Measurements from ENCODE around the gene VWA2. TPM values are rescaled to one million over a fixed set of nuclear protein-coding genes. Genes with fewer than 3 reads are reported as not detected.

The VWA2 gene
- total and polyA plus RNA-seq, 2 donors (not counting 1 experiment from before 2014, with no cell fraction given), result not detected

- Histone ChIP-seq H3K4me2 (replicated peaks; ENCODE audit: low read depth, low read length, poor library complexity, severe bottlenecking) (no peak overlapping the region), H3K36me3 (replicated peaks in 1 of 2; ENCODE audit: control extremely low read depth in 1 of 2, control insufficient read depth in 1 of 2, extremely low read depth in 1 of 2, insufficient read depth in 2 of 2, low read length in 1 of 2) (no peaks in the 10 kb centered on the region), H3K4me1 (ENCODE audit: control insufficient read depth in 2 of 2, insufficient read depth in 2 of 2, low read length in 2 of 2) (no peaks in the 10 kb centered on the region), H3K79me2 (ENCODE audit: control insufficient read depth, insufficient read depth, low read length) (no peaks in the 10 kb centered on the region), H3K9me3 (ENCODE audit: control extremely low read depth in 1 of 3, control insufficient read depth in 2 of 3, insufficient read depth in 1 of 3, low read length in 2 of 3) (no peaks in the 10 kb centered on the region), H3K27me3 (replicated peaks in 1 of 4; ENCODE audit: control extremely low read depth in 1 of 4, control insufficient read depth in 3 of 4, insufficient read depth in 4 of 4, low read length in 3 of 4) (no peaks in the 10 kb centered on the region), H3K9ac (ENCODE audit: low read length) (no peak overlapping the region), H4K20me1 (ENCODE audit: control insufficient read depth, insufficient read depth, low read length, poor library complexity, severe bottlenecking) (no peaks in the 10 kb centered on the region), H2AFZ (ENCODE audit: insufficient read depth, low read depth, low read length, poor library complexity, severe bottlenecking) (no peak overlapping the region), H3K27ac (ENCODE audit: low read length in 2 of 2) (no peak overlapping the region), H3K4me3 (ENCODE audit: control extremely low read depth in 1 of 5, extremely low read depth in 1 of 5, insufficient read depth in 1 of 5, low read depth in 2 of 5, low read length in 4 of 5) (no peak overlapping the region)
- POLR2A ChIA-PET, result no interaction called here
- ATAC-seq (ENCODE audit: low read depth) (no peak), DNase-seq (no peak)
- H3K4me3 Mint-ChIP-seq, result no peak overlapping the region
- no CpG with 5 or more reads among the region's 2 CpGs for WGBS (ENCODE audit: insufficient coverage)
- no peaks in the 10 kb centered on the region for H3K27me3 Mint-ChIP-seq
- TF ChIP-seq EZH2 (IDR thresholded peaks at IDR 0.05; ENCODE audit: borderline replicate concordance, insufficient read depth, low read depth, low read length, poor library complexity, severe bottlenecking) (no peak), CTCF (IDR thresholded peaks at IDR 0.05) (no peak)
- no peaks in the 10 kb centered on the region for H3K4me1 Mint-ChIP-seq
- intact Hi-C loops (cut with micrococcal nuclease), result no loop called here
- no peak overlapping the region for H3K27ac Mint-ChIP-seq
- CTCF ChIA-PET, result no interaction called here
- peaks cover 2% of the 10 kb centered on the region for H3K9me3 Mint-ChIP-seq (ENCODE audit: insufficient read depth)
These were observed 26.9 kb upstream of the VWA2 start for GRCh38 chr10:114212153-114212552.

GRCh38 chr10:114215033-114215432 lies 24.0 kb upstream of the VWA2 start:
- POLR2A ChIA-PET, result no interaction called here
- Histone ChIP-seq H3K79me2 (ENCODE audit: control insufficient read depth, insufficient read depth, low read length) (no peaks in the 10 kb centered on the region), H3K4me2 (replicated peaks; ENCODE audit: low read depth, low read length, poor library complexity, severe bottlenecking) (no peak overlapping the region), H3K4me3 (ENCODE audit: control extremely low read depth in 1 of 5, extremely low read depth in 1 of 5, insufficient read depth in 1 of 5, low read depth in 2 of 5, low read length in 4 of 5) (no peak overlapping the region), H2AFZ (ENCODE audit: insufficient read depth, low read depth, low read length, poor library complexity, severe bottlenecking) (no peak overlapping the region), H3K9ac (ENCODE audit: low read length) (no peak overlapping the region), H3K4me1 (ENCODE audit: control insufficient read depth in 2 of 2, insufficient read depth in 2 of 2, low read length in 2 of 2) (no peaks in the 10 kb centered on the region), H4K20me1 (ENCODE audit: control insufficient read depth, insufficient read depth, low read length, poor library complexity, severe bottlenecking) (no peaks in the 10 kb centered on the region), H3K36me3 (replicated peaks in 1 of 2; ENCODE audit: control extremely low read depth in 1 of 2, control insufficient read depth in 1 of 2, extremely low read depth in 1 of 2, insufficient read depth in 2 of 2, low read length in 1 of 2) (no peaks in the 10 kb centered on the region), H3K9me3 (ENCODE audit: control extremely low read depth in 1 of 3, control insufficient read depth in 2 of 3, insufficient read depth in 1 of 3, low read length in 2 of 3) (no peaks in the 10 kb centered on the region), H3K27me3 (replicated peaks in 1 of 4; ENCODE audit: control extremely low read depth in 1 of 4, control insufficient read depth in 3 of 4, insufficient read depth in 4 of 4, low read length in 3 of 4) (no peaks in the 10 kb centered on the region), H3K27ac (ENCODE audit: low read length in 2 of 2) (no peak overlapping the region)
- Mint-ChIP-seq H3K27ac (no peak overlapping the region), H3K27me3 (peaks cover 7% of the 10 kb centered on the region), H3K4me3 (no peak overlapping the region), H3K9me3 (ENCODE audit: insufficient read depth) (peaks cover 2% of the 10 kb centered on the region), H3K4me1 (no peaks in the 10 kb centered on the region)
- DNase-seq (no peak), ATAC-seq (ENCODE audit: low read depth) (no peak)
- TF ChIP-seq CTCF (IDR thresholded peaks at IDR 0.05), result no peak
- no peak for TF ChIP-seq EZH2 (IDR thresholded peaks at IDR 0.05; ENCODE audit: borderline replicate concordance, insufficient read depth, low read depth, low read length, poor library complexity, severe bottlenecking)
- CTCF ChIA-PET, result no interaction called here
- WGBS (ENCODE audit: insufficient coverage), result no CpG with 5 or more reads among the region's 1 CpG
- intact Hi-C loops (cut with micrococcal nuclease), result no loop called here

Measured in B cell (primary cell).